AML-193 (cell line): ENCODE data around the gene SSTR5.
"Not testable (repeated sequence)": the region's sequence is repeated elsewhere in the genome, so short reads cannot be mapped to it uniquely, and the experiment has no call there.

Source experiments
- DNase-seq, 2 experiments: peaks; one replicate each; lab custom pipeline; 2025; lab: John Stamatoyannopoulos, UW

The SSTR5 gene

GRCh38 chr16:1072526-1073261 lies at the start of gene SSTR5:
TSS of gene SSTR5 (plus strand) at chr16:1072747. CDS start at chr16:1078869, 6,122 bp downstream.
- DNase-seq = no peak

- DNase-seq = no peak
Measured at GRCh38 chr16:1024138-1024537, 48.4 kb upstream of the SSTR5 start.

GRCh38 chr16:1025183-1025809 lies 47.3 kb upstream of the SSTR5 start:
- DNase-seq = not testable (repeated sequence)

- no peak for DNase-seq
Measured at GRCh38 chr16:1026057-1026783, 46.3 kb upstream of the SSTR5 start.

- DNase-seq = no peak
Measured at GRCh38 chr16:1026784-1027500, 45.6 kb upstream of the SSTR5 start.

GRCh38 chr16:1027501-1027815 lies 45.1 kb upstream of the SSTR5 start:
- DNase-seq = no peak

- no peak for DNase-seq
Measured at GRCh38 chr16:1028056-1028455, 44.5 kb upstream of the SSTR5 start.

GRCh38 chr16:1028524-1029258 lies 43.9 kb upstream of the SSTR5 start:
- no peak for DNase-seq

GRCh38 chr16:1029259-1029545 lies 43.3 kb upstream of the SSTR5 start:
- DNase-seq = no peak

- no peak for DNase-seq
Measured at GRCh38 chr16:1030473-1030901, 42.1 kb upstream of the SSTR5 start.

GRCh38 chr16:1031666-1032065 lies 40.9 kb upstream of the SSTR5 start:
- no peak for DNase-seq

GRCh38 chr16:1032607-1033006 lies 39.9 kb upstream of the SSTR5 start:
- no peak for DNase-seq

- DNase-seq = no peak
Measured at GRCh38 chr16:1033128-1033679, 39.3 kb upstream of the SSTR5 start.

GRCh38 chr16:1034230-1035065 lies 38.1 kb upstream of the SSTR5 start:
- no peak for DNase-seq

- DNase-seq = no peak
Measured at GRCh38 chr16:1035066-1035415, 37.5 kb upstream of the SSTR5 start.

GRCh38 chr16:1036166-1036565 lies 36.4 kb upstream of the SSTR5 start:
- no peak for DNase-seq

- no peak for DNase-seq
Measured at GRCh38 chr16:1036726-1037393, 35.7 kb upstream of the SSTR5 start.

GRCh38 chr16:1037394-1038257 lies 34.9 kb upstream of the SSTR5 start:
- DNase-seq = no peak

GRCh38 chr16:1038932-1039331 lies 33.6 kb upstream of the SSTR5 start:
- DNase-seq = no peak
